Inflammatory macrophage (primary cell): ENCODE data around the gene GNA14.
"Not testable (repeated sequence)": the region's sequence is repeated elsewhere in the genome, so short reads cannot be mapped to it uniquely, and the experiment has no call there.

ENCODE experiments used
- DNase-seq, 2 donors: peaks; one replicate each; pipeline ENCODE4 v3.0.0-alpha.2; 2020 to 2022

The GNA14 gene

GRCh38 chr9:77643871-77644270 lies 4.3 kb downstream of the GNA14 start:
- DNase-seq: no peak

DNA sequence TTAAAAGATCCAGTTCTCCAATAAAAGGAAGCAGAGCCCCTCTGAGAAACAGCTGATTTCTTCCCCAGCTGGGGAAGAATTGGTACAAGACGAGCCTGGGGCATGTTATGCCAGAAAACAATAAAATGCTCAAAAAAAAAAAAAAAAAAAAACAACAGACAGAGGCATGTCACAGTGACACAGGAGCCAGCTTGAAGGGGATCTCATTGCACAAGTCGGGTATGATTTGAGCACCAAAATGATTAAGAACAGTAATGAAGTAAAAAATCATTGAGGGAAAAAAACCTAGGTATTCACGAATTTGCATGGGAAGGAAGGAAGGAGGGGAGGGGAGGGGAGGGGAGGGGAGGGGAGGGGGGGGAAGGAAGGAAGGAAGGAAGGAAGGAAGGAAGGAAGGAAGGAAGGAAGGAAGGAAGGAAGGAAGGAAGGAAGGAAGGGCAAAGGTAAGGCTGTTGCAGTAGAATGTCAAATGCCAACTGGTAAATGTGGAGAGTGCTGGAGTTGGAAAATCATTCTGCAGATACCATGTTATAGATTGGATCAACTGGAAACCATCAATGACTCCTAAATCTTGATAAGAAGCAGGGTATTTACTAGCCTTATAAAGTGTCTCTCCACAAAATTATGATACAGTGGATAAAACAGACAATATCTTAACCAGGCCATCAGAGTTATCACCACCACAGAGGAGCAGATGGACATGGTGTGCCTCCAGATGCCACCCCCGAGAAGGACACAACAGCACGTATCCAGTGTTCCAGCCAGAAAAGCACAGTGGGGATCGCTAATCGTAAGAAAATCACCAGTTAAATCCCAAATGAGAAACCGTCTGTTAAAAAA lies 7.2 kb downstream of the GNA14 start:
- DNase-seq: no peak

- DNase-seq: no peak
Observed at GRCh38 chr9:77632652-77633051, 15.5 kb downstream of the GNA14 start.

- not testable (repeated sequence) for DNase-seq
Observed at GRCh38 chr9:77628864-77629263, 19.3 kb downstream of the GNA14 start.

GRCh38 chr9:77616191-77616590 lies 31.9 kb downstream of the GNA14 start:
- DNase-seq: no peak

DNA sequence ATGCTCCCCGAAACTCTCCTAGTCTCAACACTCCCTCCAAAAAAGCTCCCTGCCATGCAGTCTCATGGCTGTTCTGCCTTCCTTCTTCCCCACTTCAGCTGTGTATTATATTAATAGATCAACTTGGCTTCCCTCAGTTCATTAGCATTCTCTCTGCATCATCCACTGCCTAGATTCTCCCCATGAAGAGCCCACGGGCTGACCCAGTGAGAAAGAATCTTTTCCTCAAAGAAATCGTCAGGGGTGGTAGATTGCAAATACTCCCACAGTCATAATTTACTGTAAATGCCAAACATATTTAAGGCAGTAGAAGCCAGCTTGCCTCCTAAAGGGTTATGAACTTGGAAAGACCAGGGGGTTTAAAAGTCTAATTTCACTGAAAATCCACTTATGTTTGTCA lies 33.5 kb downstream of the GNA14 start:
- no peak for DNase-seq

DNA sequence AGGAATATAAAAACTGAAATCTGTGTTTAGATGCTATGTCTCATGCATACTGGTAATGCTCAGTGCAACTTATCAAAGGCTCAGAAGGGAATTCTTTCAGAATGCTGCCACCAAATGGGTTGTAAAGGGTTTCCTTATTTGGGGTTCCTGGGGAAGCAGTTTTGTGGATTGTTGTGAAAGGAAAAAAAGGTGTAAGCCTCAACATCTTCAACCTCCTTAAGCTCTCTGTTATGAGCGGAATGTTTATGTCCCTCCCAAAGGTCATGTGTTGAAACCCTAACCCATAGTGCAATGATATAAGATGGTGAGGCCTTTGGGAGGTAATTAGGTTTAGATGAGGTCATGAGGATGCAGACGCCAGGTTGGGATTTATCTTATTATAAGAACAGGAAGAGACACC lies 41.6 kb downstream of the GNA14 start:
- no peak for DNase-seq

- DNase-seq: no peak
Observed at GRCh38 chr9:77605449-77606220, 42.5 kb downstream of the GNA14 start.

GRCh38 chr9:77604316-77604715 lies 43.8 kb downstream of the GNA14 start:
- DNase-seq: no peak

DNA sequence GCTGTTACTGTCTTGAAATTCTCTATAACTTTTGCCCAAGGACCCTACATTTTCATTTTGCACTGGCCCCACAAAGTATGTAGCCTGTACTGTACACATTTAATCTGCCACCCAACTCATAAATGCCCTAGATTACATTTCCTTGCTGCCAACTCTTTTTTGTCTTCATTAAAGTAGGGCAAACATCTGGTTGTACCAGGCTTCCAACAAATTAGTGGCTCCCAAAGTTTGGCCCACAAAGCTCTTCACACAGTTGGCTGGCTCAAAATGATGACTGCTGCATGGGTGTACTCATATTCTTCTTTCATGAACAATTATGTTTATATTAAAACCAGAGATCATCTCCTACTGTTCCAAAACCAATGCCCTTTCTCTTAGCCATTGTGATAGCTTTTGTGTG lies 45.3 kb downstream of the GNA14 start:
- no peak for DNase-seq

GRCh38 chr9:77601476-77602099 lies 46.5 kb downstream of the GNA14 start:
- no peak for DNase-seq

GRCh38 chr9:77600810-77601209 lies 47.3 kb downstream of the GNA14 start:
- no peak for DNase-seq

DNA sequence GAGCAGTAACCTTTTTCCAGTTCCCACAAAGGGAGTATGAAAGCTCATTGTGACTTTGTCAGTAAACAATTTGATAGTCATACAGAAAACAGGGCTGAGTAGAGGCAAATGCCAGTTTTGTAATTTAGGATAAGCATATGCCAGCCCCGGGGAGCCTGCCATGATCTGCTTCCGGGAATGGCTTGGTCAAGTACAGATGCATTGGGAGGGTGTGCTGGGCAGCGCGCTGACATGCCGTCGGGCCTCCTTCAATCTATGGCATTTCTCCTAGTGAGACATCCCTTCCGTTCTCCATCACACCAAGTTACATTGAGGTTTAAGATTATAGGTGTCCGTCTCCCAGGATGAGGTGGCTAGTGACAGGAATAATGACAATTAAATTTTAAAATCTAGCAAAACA lies 48.6 kb downstream of the GNA14 start:
- no peak for DNase-seq

GRCh38 chr9:77598991-77599390 lies 49.1 kb downstream of the GNA14 start:
- no peak for DNase-seq

- DNase-seq: no peak
Observed at GRCh38 chr9:77598524-77598923, 49.6 kb downstream of the GNA14 start.

- DNase-seq: no peak
Observed at GRCh38 chr9:77597057-77597456, 51.1 kb downstream of the GNA14 start.

DNA sequence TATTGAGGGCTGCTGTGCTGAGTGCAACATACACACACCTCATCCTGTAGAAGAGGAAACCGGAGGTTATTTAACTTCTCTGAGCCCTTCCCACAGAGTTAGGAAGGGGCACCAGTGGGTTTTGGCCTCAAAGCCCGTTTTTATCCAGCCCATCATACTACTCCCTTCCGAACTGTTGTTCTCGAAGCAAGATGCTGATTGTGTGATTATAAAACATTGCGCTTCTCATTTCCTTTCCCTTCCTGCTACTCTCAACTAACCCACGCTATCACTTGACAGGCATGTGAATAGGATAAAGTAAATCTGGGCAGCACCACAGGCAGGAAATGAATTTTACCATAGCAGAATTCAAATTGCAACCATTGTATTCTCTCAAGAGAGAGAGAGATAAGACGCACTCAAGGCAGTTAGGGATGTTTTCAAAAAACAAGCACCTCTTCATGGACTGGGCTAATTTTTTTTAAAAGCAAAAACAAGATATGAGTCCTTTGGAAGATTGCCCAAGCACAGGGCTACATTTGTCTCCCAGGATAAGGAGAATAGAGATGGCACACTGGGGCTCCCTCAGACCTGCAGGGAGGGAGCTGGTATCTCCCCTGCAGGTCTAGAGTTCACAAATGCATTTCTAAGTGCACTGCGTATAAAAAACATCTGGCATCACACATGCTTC lies 52.6 kb downstream of the GNA14 start:
- peak in 1 of 2 donors; percentile 7 for DNase-seq

- no peak for DNase-seq
Observed at GRCh38 chr9:77594963-77595362, 53.2 kb downstream of the GNA14 start.

- DNase-seq: no peak
Observed at GRCh38 chr9:77593528-77593927, 54.6 kb downstream of the GNA14 start.

- no peak for DNase-seq
Observed at GRCh38 chr9:77592476-77592875, 55.6 kb downstream of the GNA14 start.

GRCh38 chr9:77589046-77589795 lies 58.9 kb downstream of the GNA14 start:
- no peak for DNase-seq

DNA sequence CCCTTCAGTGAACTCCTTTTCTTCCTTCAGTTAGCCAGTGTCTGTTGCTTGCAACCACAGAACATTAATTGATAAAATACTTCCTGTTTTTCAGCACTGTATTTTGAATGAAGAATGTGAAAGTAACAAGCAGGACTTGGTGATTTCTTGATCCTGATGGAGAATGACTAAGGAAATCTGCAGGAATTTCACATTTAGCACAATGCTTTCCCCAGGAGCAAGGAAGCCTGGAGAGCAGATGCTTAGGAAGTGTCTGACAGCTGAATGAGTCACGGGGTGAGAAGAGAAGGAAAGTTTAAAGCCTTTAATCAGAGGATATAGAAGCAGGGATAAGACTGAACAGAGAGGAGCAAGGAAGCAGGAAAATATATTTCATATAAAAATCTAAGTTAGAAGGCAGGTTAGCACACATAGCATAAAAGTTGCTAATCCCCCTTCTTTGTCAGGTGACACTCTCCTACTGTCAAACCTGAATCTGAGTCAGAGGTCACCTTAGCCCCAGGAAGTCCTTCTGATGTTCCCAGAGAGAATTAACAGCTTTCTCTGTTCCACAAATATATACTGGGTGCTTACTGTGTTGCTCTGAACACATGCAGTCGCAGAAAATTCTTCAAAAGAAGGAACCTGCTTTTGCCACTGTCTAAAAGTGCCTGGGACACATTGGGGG lies 59.7 kb downstream of the GNA14 start:
- DNase-seq: no peak
